Ovary (tissue), 9 donors: ENCODE data around the gene LSAMP. TPM values are rescaled to one million over a fixed set of nuclear protein-coding genes. Genes with fewer than 3 reads are reported as not detected.

Experiments used
- DNase-seq, 5 donors: peaks; one replicate each; pipeline ENCODE4 v3.0.0-alpha.2; 2019 to 2020
- H3K27ac ChIP-seq, 2 donors: fragments of 200-600 bp; one replicate each; pipeline versions ENCODE4 v1.5.1 to v1.8.0; 2019 to 2022
- H3K27me3 ChIP-seq: fragments of 200-600 bp; one replicate; pipeline ENCODE4 v1.8.0; 2022
- H3K36me3 ChIP-seq: fragments of 200-600 bp; sonication (generic); one replicate; pipeline ENCODE4 v1.5.1; 2019
- H3K4me1 ChIP-seq: one replicate; pipeline ENCODE4 v1.8.1; 2013; ENCODE audit warnings: mild to moderate bottlenecking, moderate library complexity; ENCODE audit not compliant: insufficient read depth
- H3K4me3 ChIP-seq: fragments of 200-600 bp; sonication (generic); one replicate; pipeline ENCODE4 v1.5.1; 2017
- H3K9me3 ChIP-seq, 2 donors: fragments of 200-600 bp in 1 of 2; sonication (generic) in 1 of 2; one replicate each; pipeline versions ENCODE4 v1.5.1 to v1.8.1; 2013 to 2019; ENCODE audit warnings: mild to moderate bottlenecking in 1 of 2, moderate library complexity in 1 of 2
- CTCF ChIP-seq, 3 donors: fragments of 450-650 bp in 2 of 3; fragments of 200-600 bp in 1 of 3; IDR thresholded peaks; one replicate each; pipeline versions ENCODE4 v1.5.1 to v1.8.0; 2016 to 2022; ENCODE audit warnings: antibody characterized with exemption in 3 of 3, mild to moderate bottlenecking in 1 of 3
- EP300 ChIP-seq: sonication (generic); formaldehyde crosslinking; IDR thresholded peaks from one replicate; pipeline ENCODE4 v1.6.1; 2017; ENCODE audit warnings: antibody characterized with exemption
- POLR2A ChIP-seq: fragments of 450-650 bp; IDR thresholded peaks from one replicate; pipeline ENCODE4 v1.6.1; 2017; ENCODE audit warnings: antibody characterized with exemption, mild to moderate bottlenecking, moderate library complexity
- WGBS, 3 donors: extraction: QIAGEN DNeasy Blood & Tissue Kit in 1 of 3; methylation state at CpG; one replicate each; pipeline versions ENCODE4 v1.1.5 to v1.1.7; 2013 to 2017; 5-methylcytosine and 5-hydroxymethylcytosine counted together
- intact Hi-C, 4 donors: fragments of 100-400 bp; cut with DNase I; formaldehyde crosslinking; loops; one replicate each; pipeline versions ENCODE4 v1.11.0 to v1.15.1; 2022 to 2023
- polyA plus RNA-seq, 2 donors: library from polyadenylated mRNA; stranded (reverse); fragments of 200-250 nt in 1 of 2; fragments of 350-450 nt in 1 of 2; fragmentation: Illumina TruSeq in 1 of 2; extraction: RNeasy Lipid Tissue Mini Kit (QIAGEN cat#74804) in 1 of 2; gene quantifications; one replicate each; pipeline ENCODE4 v1.2.3, GENCODE V29; 2013 to 2014
- total RNA-seq, 7 donors: library from RNA; depleted of rRNA in 2 of 7; stranded (reverse); fragments of >200 nt in 2 of 7; fragmentation: NEBNext Ultra II Directional in 3 of 7; extraction: Animal tissue kit (Norgen Biotek cat#: 25700) in 3 of 7; gene quantifications; one replicate each; pipeline versions ENCODE4 v1.1.0 to v1.2.4, GENCODE V29; 2016 to 2023
- donor health status: DM: no; HTN: no; CAD: no; lungs with moderate emphysema.
- donor health status: DM: no; HTN: no; CAD: no.
- donor health status: Bipolar disorder and iron deficiency.
- donor health status: DM: yes; HTN: yes; CAD: no.
- donor health status: DM: no; HTN: no; CAD: no.
- donor health status: DM: yes; HTN: yes; CAD: no.

The LSAMP gene
- total and polyA plus RNA-seq, 9 donors, result 1.1 to 13.0 (median 5.4) TPM

- intact Hi-C loops, result no loop called here
- H3K27ac ChIP-seq, result no peak overlapping the region
- DNase-seq, result no peak
- no peaks in the 10 kb centered on the region for H3K27me3 ChIP-seq
- no peaks in the 10 kb centered on the region for H3K36me3 ChIP-seq
- TF ChIP-seq CTCF (IDR thresholded peaks at IDR 0.05), result no peak
- TF ChIP-seq POLR2A, result no peak
- TF ChIP-seq EP300, result no peak
- 77 to 91% (median 85%) methylated on average over 1 of the region's 1 CpG for WGBS, 3 donors
- no peak overlapping the region for H3K4me3 ChIP-seq
- H3K9me3 ChIP-seq, result no peaks in the 10 kb centered on the region
- H3K4me1 ChIP-seq, result no peaks in the 10 kb centered on the region
Observed at GRCh38 chr3:115928376-115928775, 516.9 kb downstream of the LSAMP start.

GRCh38 chr3:115927197-115927596 is 518.1 kb downstream of the LSAMP start:
- intact Hi-C loops, result no loop called here
- TF ChIP-seq POLR2A, result no peak
- no peak for TF ChIP-seq EP300
- TF ChIP-seq CTCF (IDR thresholded peaks at IDR 0.05), result no peak
- Histone ChIP-seq H3K4me1 (no peaks in the 10 kb centered on the region), H3K9me3 (no peaks in the 10 kb centered on the region), H3K4me3 (no peak overlapping the region), H3K27me3 (no peaks in the 10 kb centered on the region), H3K36me3 (no peaks in the 10 kb centered on the region), H3K27ac (no peak overlapping the region)
- DNase-seq, result no peak

- H3K9me3 ChIP-seq, result no peaks in the 10 kb centered on the region
- WGBS, 3 donors, result 78 to 98% (median 89%) methylated on average over 1 of the region's 1 CpG
- DNase-seq, result no peak
Observed at GRCh38 chr3:115922681-115923347, 522.5 kb downstream of the LSAMP start.

GRCh38 chr3:115921711-115922110 is 523.6 kb downstream of the LSAMP start:
- Histone ChIP-seq H3K9me3 (no peaks in the 10 kb centered on the region), H3K27ac (no peak overlapping the region), H3K4me3 (no peak overlapping the region), H3K36me3 (no peaks in the 10 kb centered on the region), H3K4me1 (no peaks in the 10 kb centered on the region), H3K27me3 (no peaks in the 10 kb centered on the region)
- intact Hi-C loops, result no loop called here
- no peak for TF ChIP-seq CTCF (IDR thresholded peaks at IDR 0.05)
- no peak for TF ChIP-seq POLR2A
- TF ChIP-seq EP300, result no peak
- DNase-seq, result no peak

More at GRCh38 chr3:115922681-115923347, 522.5 kb downstream of the LSAMP start:
- TF ChIP-seq POLR2A (no peak), CTCF (IDR thresholded peaks at IDR 0.05) (no peak)
- no peak overlapping the region for H3K4me3 ChIP-seq
- intact Hi-C loops, result no loop called here
- no peaks in the 10 kb centered on the region for H3K36me3 ChIP-seq
- H3K4me1 ChIP-seq, result no peaks in the 10 kb centered on the region
- no peak overlapping the region for H3K27ac ChIP-seq
- H3K27me3 ChIP-seq, result no peaks in the 10 kb centered on the region
